HCT116 (cell line): ENCODE results near the gene CCDC157. TPM values are rescaled to one million over a fixed set of nuclear protein-coding genes. Genes with fewer than 3 reads are reported as not detected.
"Not testable (repeated sequence)": the region's sequence is repeated elsewhere in the genome, so short reads cannot be mapped to it uniquely, and the experiment has no call there.

Experiments used
- ATAC-seq: fragments of 200-7000 bp; cut with Tn5 transposase; 2 replicates; pipeline ENCODE4 v1.9.1; 2020; ENCODE audit warnings: mild to moderate bottlenecking, moderate library complexity
- BruUV-seq: library from RNA; stranded (reverse); fragments of 400-500 nt; replicated peaks from 2 replicates; lab custom pipeline; 2021; lab: Mats Ljungman, UMichigan
- CTCF ChIA-PET: fragments of 300-600 bp; sonication (Branson Sonifier 250); formaldehyde crosslinking; loops from one replicate; lab custom pipeline; 2021; ENCODE audit warnings: antibody characterized with exemption; lab: Charles Lee
- POLR2A ChIA-PET: fragments of 300-600, 350-600 bp; sonication (Branson Sonifier 250); formaldehyde crosslinking; loops from one replicate; lab custom pipeline; 2021; ENCODE audit warnings: antibody characterized with exemption; lab: Charles Lee
- RAD21 ChIA-PET, 2 experiments: fragments of 300-600 bp; sonication (Branson Sonifier 250); formaldehyde crosslinking; loops; one replicate each; lab custom pipeline; 2023; ENCODE audit warnings: low total read pairs in 2 of 2; ENCODE audit not compliant: uncharacterized antibody in 2 of 2, unreplicated experiment in 2 of 2, low non-redundant PET in 1 of 2; lab: Charles Lee
- DNase-seq: peaks from one replicate; pipeline ENCODE4 v3.0.0-alpha.2; 2010; ENCODE audit warnings: low read depth, low spot score
- H2AFZ ChIP-seq: fragments of 200-600 bp; shearing (Covaris generic), sonication (generic); 2 replicates; pipeline ENCODE4 v1.6.1; 2017; ENCODE audit warnings: low read depth, mixed run types, mixed read lengths, antibody characterized with exemption, low read length; ENCODE audit not compliant: poor library complexity, severe bottlenecking
- H3K27ac ChIP-seq: 2 replicates; pipeline ENCODE4 v1.5.1; 2012; ENCODE audit warnings: low read depth, low read length
- H3K27me3 ChIP-seq: fragments of 200-600 bp; sonication (generic); 2 replicates; pipeline ENCODE4 v1.6.1; 2016; ENCODE audit warnings: mixed run types, low read length, mixed read lengths; ENCODE audit not compliant: insufficient read depth
- H3K36me3 ChIP-seq, 2 experiments: fragments of 200-500 bp in 1 of 2; fragments of 200-600 bp in 1 of 2; sonication (Bioruptor generic) in 1 of 2; sonication (generic) in 1 of 2; 2 replicates each; pipeline versions ENCODE4 v1.5.1 to v1.6.1; 2014 to 2016; ENCODE audit warnings: low read length in 2 of 2, inconsistent platforms in 1 of 2, mixed read lengths in 1 of 2, mixed run types in 1 of 2; ENCODE audit not compliant: insufficient read depth in 2 of 2, control insufficient read depth in 1 of 2
- H3K4me1 ChIP-seq, 2 experiments: fragments of 200-600 bp in 1 of 2; sonication (generic) in 1 of 2; 2 replicates each; pipeline versions ENCODE4 v1.5.1 to v1.6.1; 2012 to 2017; ENCODE audit warnings: low read length in 2 of 2, inconsistent platforms in 1 of 2, mild to moderate bottlenecking in 1 of 2, mixed read lengths in 1 of 2, mixed run types in 1 of 2, moderate library complexity in 1 of 2; ENCODE audit not compliant: insufficient read depth in 2 of 2, control insufficient read depth in 1 of 2
- H3K4me2 ChIP-seq: fragments of 200-600 bp; sonication (generic); 2 replicates; pipeline ENCODE4 v1.6.1; 2017; ENCODE audit warnings: mixed run types, low read length, mixed read lengths
- H3K4me3 ChIP-seq, 2 experiments: fragments of 200-600 bp in 1 of 2; sonication (generic) in 1 of 2; replicated peaks in 1 of 2; 2 replicates each; pipeline ENCODE4 v1.5.1; 2011 to 2016; ENCODE audit warnings: low read length in 2 of 2, control low read depth in 1 of 2, low read depth in 1 of 2, mild to moderate bottlenecking in 1 of 2, mixed read lengths in 1 of 2, mixed run types in 1 of 2
- H3K79me2 ChIP-seq: fragments of 200-600 bp; sonication (generic); 2 replicates; pipeline ENCODE4 v1.6.1; 2017; ENCODE audit warnings: mild to moderate bottlenecking, mixed run types, low read length, moderate library complexity, mixed read lengths; ENCODE audit not compliant: insufficient read depth
- H3K9ac ChIP-seq: fragments of 200-600 bp; sonication (generic); 2 replicates; pipeline ENCODE4 v1.6.1; 2016; ENCODE audit warnings: low read length, mixed read lengths
- H3K9me2 ChIP-seq: fragments of 200-600 bp; sonication (generic), shearing (Covaris generic); 2 replicates; pipeline ENCODE4 v1.6.1; 2017; ENCODE audit warnings: mixed run types, mild to moderate bottlenecking, moderate library complexity; ENCODE audit not compliant: insufficient read depth
- H3K9me3 ChIP-seq, 2 experiments: fragments of 200-500 bp in 1 of 2; fragments of 200-600 bp in 1 of 2; sonication (Bioruptor generic) in 1 of 2; sonication (generic) in 1 of 2; 2 replicates each; pipeline ENCODE4 v1.6.1; 2014 to 2017; ENCODE audit warnings: low read length in 2 of 2, mixed read lengths in 2 of 2, inconsistent platforms in 1 of 2, low read depth in 1 of 2, mild to moderate bottlenecking in 1 of 2, mixed run types in 1 of 2, moderate library complexity in 1 of 2; ENCODE audit not compliant: control insufficient read depth in 1 of 2, insufficient read depth in 1 of 2
- H4K20me1 ChIP-seq: fragments of 200-600 bp; sonication (generic), shearing (Covaris generic); 2 replicates; pipeline ENCODE4 v1.6.1; 2017; ENCODE audit warnings: mixed run types, mild to moderate bottlenecking, moderate library complexity; ENCODE audit not compliant: insufficient read depth
- CBX3 ChIP-seq: IDR thresholded peaks from 2 replicates; pipeline ENCODE4 v1.6.1; 2012; ENCODE audit warnings: low read depth
- CEBPB ChIP-seq: IDR thresholded peaks from 2 replicates; pipeline ENCODE4 v1.6.1; 2012; ENCODE audit warnings: low read depth
- EGR1 ChIP-seq: IDR thresholded peaks from 2 replicates; pipeline ENCODE4 v1.6.1; 2012; ENCODE audit warnings: low read depth
- ELF1 ChIP-seq: IDR thresholded peaks from 2 replicates; pipeline ENCODE4 v1.6.1; 2012; ENCODE audit warnings: low read depth, borderline replicate concordance
- EZH2phosphoT487 ChIP-seq: fragments of 200-600 bp; IDR thresholded peaks from 2 replicates; pipeline ENCODE4 v1.6.1; 2018; ENCODE audit warnings: antibody characterized with exemption, borderline replicate concordance
- POLR2AphosphoS5 ChIP-seq: IDR thresholded peaks from 2 replicates; pipeline ENCODE4 v1.6.1; 2011; ENCODE audit warnings: mild to moderate bottlenecking, low read depth, low read length, moderate library complexity
- RAD21 ChIP-seq: IDR thresholded peaks from 2 replicates; pipeline ENCODE4 v1.6.1; 2012; ENCODE audit warnings: low read depth, mild to moderate bottlenecking
- SIN3A ChIP-seq: IDR thresholded peaks from 2 replicates; pipeline ENCODE4 v1.6.1; 2012; ENCODE audit warnings: low read depth
- SRF ChIP-seq: IDR thresholded peaks from 2 replicates; pipeline ENCODE4 v1.6.1; 2012; ENCODE audit warnings: low read depth
- TCF7L2 ChIP-seq: IDR thresholded peaks from 2 replicates; pipeline ENCODE4 v1.7.0; 2011; ENCODE audit warnings: borderline replicate concordance, inconsistent platforms; ENCODE audit not compliant: insufficient read depth, insufficient read length; ENCODE audit errors: extremely low read depth
- intact Hi-C: fragments of 100-400 bp; cut with micrococcal nuclease; formaldehyde crosslinking; loops from 2 replicates; pipeline ENCODE4 v1.10.0; 2022
- total RNA-seq: library from RNA; stranded (reverse); gene quantifications from one replicate; pipeline ENCODE4 v1.2.1, GENCODE V29; 2021; ENCODE audit not compliant: unreplicated experiment
- TF ChIP-seq, protein P1 (sequence below): IDR thresholded peaks from 2 replicates; pipeline ENCODE4 v1.6.1; 2012
- TF ChIP-seq, protein P2 (sequence below): IDR thresholded peaks from 2 replicates; pipeline ENCODE4 v1.6.1; 2012; ENCODE audit warnings: low read depth
- TF ChIP-seq, protein P3 (sequence below): IDR thresholded peaks from 2 replicates; pipeline ENCODE4 v1.6.1; 2011; ENCODE audit warnings: mild to moderate bottlenecking, low read length, moderate library complexity; ENCODE audit not compliant: insufficient replicate concordance; ENCODE audit errors: extremely low read depth
- TF ChIP-seq, protein P4 (sequence below): IDR thresholded peaks from 2 replicates; pipeline ENCODE4 v1.6.1; 2012

CCDC157 gene
- total RNA-seq, 1 experiment from 2014 or later: 2.1 TPM

DNA sequence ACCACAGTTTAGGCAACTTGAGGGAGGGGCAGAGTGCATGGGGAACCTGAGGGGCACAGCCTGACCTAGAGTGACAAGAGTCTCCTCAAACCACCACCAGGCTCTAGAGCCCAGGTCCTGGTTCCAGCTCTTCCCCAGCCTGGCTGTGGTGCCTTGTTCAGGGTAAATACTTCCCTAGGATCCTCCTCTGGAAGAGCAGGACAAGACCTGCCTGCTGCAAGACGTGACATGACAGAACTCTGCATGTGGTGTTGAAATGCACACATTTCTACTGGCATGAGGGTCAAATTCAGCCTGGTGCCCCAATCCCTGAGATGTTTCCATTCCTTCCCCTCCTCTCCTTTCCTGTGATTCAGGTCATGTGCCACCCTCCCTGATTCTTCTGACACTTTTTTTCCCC is 43.4 kb downstream of the CCDC157 start:
- ChIA-PET POLR2A (no interaction called here), RAD21 (no interaction called here), CTCF (interaction anchor here (0.7 to 2.2 kb wide), 2 partner anchors 13 to 27 kb away, joined by 6 read pairs; partner anchors contain the start of gene RNF215)
- DNase-seq: no peak
- H3K4me2 ChIP-seq: no peak overlapping the region
- H3K27me3 ChIP-seq: no peaks in the 10 kb centered on the region
- BruUV-seq: no TSS peak
- no peak overlapping the region for H2AFZ ChIP-seq
- no peak for ATAC-seq
- no peak overlapping the region for H3K27ac ChIP-seq
- H3K9ac ChIP-seq: no peak overlapping the region
- no peaks in the 10 kb centered on the region for H3K9me3 ChIP-seq
- no peak overlapping the region for H3K4me3 ChIP-seq
- peaks cover 49% of the 10 kb centered on the region for H3K79me2 ChIP-seq
- H4K20me1 ChIP-seq: no peaks in the 10 kb centered on the region
- no peak for TF ChIP-seq SRF
- no peak for TF ChIP-seq SIN3A
- TF ChIP-seq CEBPB: no peak
- no peak for TF ChIP-seq RAD21
- TF ChIP-seq CBX3: no peak
- TF ChIP-seq EZH2phosphoT487: no peak
- TF ChIP-seq, protein P1, sequence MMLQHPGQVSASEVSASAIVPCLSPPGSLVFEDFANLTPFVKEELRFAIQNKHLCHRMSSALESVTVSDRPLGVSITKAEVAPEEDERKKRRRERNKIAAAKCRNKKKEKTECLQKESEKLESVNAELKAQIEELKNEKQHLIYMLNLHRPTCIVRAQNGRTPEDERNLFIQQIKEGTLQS: no peak
- no peak for TF ChIP-seq TCF7L2
- TF ChIP-seq, protein P2, sequence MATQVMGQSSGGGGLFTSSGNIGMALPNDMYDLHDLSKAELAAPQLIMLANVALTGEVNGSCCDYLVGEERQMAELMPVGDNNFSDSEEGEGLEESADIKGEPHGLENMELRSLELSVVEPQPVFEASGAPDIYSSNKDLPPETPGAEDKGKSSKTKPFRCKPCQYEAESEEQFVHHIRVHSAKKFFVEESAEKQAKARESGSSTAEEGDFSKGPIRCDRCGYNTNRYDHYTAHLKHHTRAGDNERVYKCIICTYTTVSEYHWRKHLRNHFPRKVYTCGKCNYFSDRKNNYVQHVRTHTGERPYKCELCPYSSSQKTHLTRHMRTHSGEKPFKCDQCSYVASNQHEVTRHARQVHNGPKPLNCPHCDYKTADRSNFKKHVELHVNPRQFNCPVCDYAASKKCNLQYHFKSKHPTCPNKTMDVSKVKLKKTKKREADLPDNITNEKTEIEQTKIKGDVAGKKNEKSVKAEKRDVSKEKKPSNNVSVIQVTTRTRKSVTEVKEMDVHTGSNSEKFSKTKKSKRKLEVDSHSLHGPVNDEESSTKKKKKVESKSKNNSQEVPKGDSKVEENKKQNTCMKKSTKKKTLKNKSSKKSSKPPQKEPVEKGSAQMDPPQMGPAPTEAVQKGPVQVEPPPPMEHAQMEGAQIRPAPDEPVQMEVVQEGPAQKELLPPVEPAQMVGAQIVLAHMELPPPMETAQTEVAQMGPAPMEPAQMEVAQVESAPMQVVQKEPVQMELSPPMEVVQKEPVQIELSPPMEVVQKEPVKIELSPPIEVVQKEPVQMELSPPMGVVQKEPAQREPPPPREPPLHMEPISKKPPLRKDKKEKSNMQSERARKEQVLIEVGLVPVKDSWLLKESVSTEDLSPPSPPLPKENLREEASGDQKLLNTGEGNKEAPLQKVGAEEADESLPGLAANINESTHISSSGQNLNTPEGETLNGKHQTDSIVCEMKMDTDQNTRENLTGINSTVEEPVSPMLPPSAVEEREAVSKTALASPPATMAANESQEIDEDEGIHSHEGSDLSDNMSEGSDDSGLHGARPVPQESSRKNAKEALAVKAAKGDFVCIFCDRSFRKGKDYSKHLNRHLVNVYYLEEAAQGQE: no peak
- TF ChIP-seq, protein P3, sequence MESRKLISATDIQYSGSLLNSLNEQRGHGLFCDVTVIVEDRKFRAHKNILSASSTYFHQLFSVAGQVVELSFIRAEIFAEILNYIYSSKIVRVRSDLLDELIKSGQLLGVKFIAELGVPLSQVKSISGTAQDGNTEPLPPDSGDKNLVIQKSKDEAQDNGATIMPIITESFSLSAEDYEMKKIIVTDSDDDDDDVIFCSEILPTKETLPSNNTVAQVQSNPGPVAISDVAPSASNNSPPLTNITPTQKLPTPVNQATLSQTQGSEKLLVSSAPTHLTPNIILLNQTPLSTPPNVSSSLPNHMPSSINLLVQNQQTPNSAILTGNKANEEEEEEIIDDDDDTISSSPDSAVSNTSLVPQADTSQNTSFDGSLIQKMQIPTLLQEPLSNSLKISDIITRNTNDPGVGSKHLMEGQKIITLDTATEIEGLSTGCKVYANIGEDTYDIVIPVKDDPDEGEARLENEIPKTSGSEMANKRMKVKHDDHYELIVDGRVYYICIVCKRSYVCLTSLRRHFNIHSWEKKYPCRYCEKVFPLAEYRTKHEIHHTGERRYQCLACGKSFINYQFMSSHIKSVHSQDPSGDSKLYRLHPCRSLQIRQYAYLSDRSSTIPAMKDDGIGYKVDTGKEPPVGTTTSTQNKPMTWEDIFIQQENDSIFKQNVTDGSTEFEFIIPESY: no peak
- TF ChIP-seq, protein P4, sequence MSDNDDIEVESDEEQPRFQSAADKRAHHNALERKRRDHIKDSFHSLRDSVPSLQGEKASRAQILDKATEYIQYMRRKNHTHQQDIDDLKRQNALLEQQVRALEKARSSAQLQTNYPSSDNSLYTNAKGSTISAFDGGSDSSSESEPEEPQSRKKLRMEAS: no peak
- no peak for TF ChIP-seq EGR1
- TF ChIP-seq ELF1: no peak
- TF ChIP-seq POLR2AphosphoS5: no peak
- no peaks in the 10 kb centered on the region for H3K9me2 ChIP-seq
- peaks cover 0 to 19% of the 10 kb centered on the region in 2 experiments; a peak in 2 of 4 replicates for H3K36me3 ChIP-seq
- intact Hi-C loops: no loop called here
- peaks cover 19 to 41% of the 10 kb centered on the region in 2 experiments; a peak in 3 of 4 replicates for H3K4me1 ChIP-seq

DNA sequence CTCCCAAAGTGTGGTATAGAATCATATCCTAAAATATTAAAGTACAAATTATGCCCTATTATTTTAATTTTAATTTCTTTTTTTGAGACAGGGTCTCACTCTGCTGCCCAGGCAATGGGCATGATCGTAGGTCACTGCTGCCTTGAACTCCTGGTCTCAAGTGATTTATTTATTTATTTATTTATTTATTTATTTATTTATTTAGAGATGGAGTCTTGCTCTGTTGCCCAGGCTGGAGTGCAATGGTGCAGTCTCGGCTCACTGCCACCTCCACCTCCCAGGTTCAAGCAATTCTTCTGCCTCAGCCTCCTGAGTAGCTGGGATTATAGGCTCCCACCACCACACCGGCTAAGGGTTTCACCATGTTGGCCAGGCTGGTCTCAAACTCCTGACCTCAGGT is 44.2 kb downstream of the CCDC157 start:
- RAD21 ChIA-PET, H3K9ac ChIP-seq, H4K20me1 ChIP-seq, H3K9me3 ChIP-seq, BruUV-seq, H2AFZ ChIP-seq, intact Hi-C loops, H3K9me2 ChIP-seq, H3K4me2 ChIP-seq, H3K4me3 ChIP-seq, CTCF ChIA-PET, ATAC-seq, H3K27me3 ChIP-seq, H3K27ac ChIP-seq, DNase-seq: not testable (repeated sequence)
- POLR2A ChIA-PET: interaction anchor here (1.5 kb wide), 1 partner anchor 14 kb away, joined by 3 read pairs; no protein-coding TSS in a partner anchor
- peaks cover 19 to 37% of the 10 kb centered on the region in 2 experiments; a peak in 3 of 4 replicates for H3K4me1 ChIP-seq
- H3K36me3 ChIP-seq: peaks cover 0 to 22% of the 10 kb centered on the region in 2 experiments; a peak in 2 of 4 replicates
- H3K79me2 ChIP-seq: peaks cover 54% of the 10 kb centered on the region
